SK-N-SH (cell line): ENCODE measurements around the gene MTCL3.

ENCODE experiments used
- CTCF ChIA-PET: fragments of 300-600, 350-600 bp; formaldehyde crosslinking; extraction: SDS; loops from one replicate; lab custom pipeline; 2021; lab: Yijun Ruan, JAX
- POLR2A ChIA-PET: fragments of 350-600 bp; sonication (Branson Sonifier 250); formaldehyde crosslinking; extraction: SDS; loops from one replicate; lab custom pipeline; 2020; ENCODE audit warnings: antibody characterized with exemption, inconsistent platforms; lab: Yijun Ruan, JAX
- DNase-seq: peaks from one replicate; pipeline ENCODE4 v3.0.0; 2012
- H2AFZ ChIP-seq: fragments of 200-600 bp; sonication (generic); 2 replicates; pipeline ENCODE4 v1.8.1; 2016; ENCODE audit warnings: antibody characterized with exemption, mild to moderate bottlenecking, low read depth
- H3F3A ChIP-seq: fragments of 200-600 bp; sonication (generic); replicated peaks from 2 replicates; pipeline ENCODE3; 2016; ENCODE audit warnings: antibody characterized with exemption, mild to moderate bottlenecking; ENCODE audit not compliant: insufficient read depth
- H3K27ac ChIP-seq, 2 experiments: fragments of 200-500 bp in 1 of 2; fragments of 200-600 bp in 1 of 2; sonication (Bioruptor generic) in 1 of 2; sonication (generic), shearing (Covaris generic) in 1 of 2; 2 replicates each; pipeline versions ENCODE4 v1.5.1 to v1.6.1; 2014 to 2016; ENCODE audit warnings: low read depth in 2 of 2, inconsistent platforms in 1 of 2, low read length in 1 of 2, mild to moderate bottlenecking in 1 of 2, mixed read lengths in 1 of 2
- H3K27me3 ChIP-seq: fragments of 200-600 bp; sonication (generic), shearing (Covaris generic); 2 replicates; pipeline ENCODE4 v1.6.1; 2016; ENCODE audit warnings: mixed run types; ENCODE audit not compliant: insufficient read depth
- H3K36me3 ChIP-seq, 2 experiments: fragments of 200-500 bp in 1 of 2; fragments of 200-600 bp in 1 of 2; sonication (Bioruptor generic) in 1 of 2; sonication (generic) in 1 of 2; replicated peaks in 1 of 2; 2 replicates each; pipeline versions ENCODE3 to v1.5.1; 2014 to 2016; ENCODE audit warnings: low read length in 1 of 2, mild to moderate bottlenecking in 1 of 2; ENCODE audit not compliant: insufficient read depth in 2 of 2, control insufficient read depth in 1 of 2
- H3K4me1 ChIP-seq, 2 experiments: fragments of 200-500 bp in 1 of 2; fragments of 200-600 bp in 1 of 2; sonication (Bioruptor generic) in 1 of 2; sonication (generic), shearing (Covaris generic) in 1 of 2; 2 replicates each; pipeline versions ENCODE4 v1.5.1 to v1.6.1; 2014 to 2016; ENCODE audit warnings: low read depth in 1 of 2, low read length in 1 of 2, mixed run types in 1 of 2; ENCODE audit not compliant: insufficient read depth in 2 of 2, control insufficient read depth in 1 of 2
- H3K4me2 ChIP-seq: fragments of 200-600 bp; sonication (generic), shearing (Covaris generic); 2 replicates; pipeline ENCODE4 v1.6.1; 2017; ENCODE audit warnings: mixed run types
- H3K4me3 ChIP-seq, 2 experiments: fragments of 200-500 bp in 1 of 2; fragments of 200-600 bp in 1 of 2; sonication (Bioruptor generic) in 1 of 2; sonication (generic), shearing (Covaris generic) in 1 of 2; 2 replicates each; pipeline versions ENCODE4 v1.5.1 to v1.8.1; 2014 to 2016; ENCODE audit warnings: low read depth in 2 of 2, inconsistent platforms in 1 of 2, low read length in 1 of 2, mild to moderate bottlenecking in 1 of 2, mixed read lengths in 1 of 2, moderate library complexity in 1 of 2
- H3K79me2 ChIP-seq: fragments of 200-600 bp; sonication (generic); 2 replicates; pipeline ENCODE4 v1.8.1; 2017; ENCODE audit warnings: mild to moderate bottlenecking; ENCODE audit not compliant: insufficient read depth
- H3K9ac ChIP-seq: fragments of 200-600 bp; sonication (generic); 2 replicates; pipeline ENCODE4 v1.6.1; 2017; ENCODE audit warnings: mixed run types
- H3K9me2 ChIP-seq: fragments of 200-600 bp; sonication (generic); 2 replicates; pipeline ENCODE4 v1.6.1; 2017; ENCODE audit warnings: mixed run types
- H3K9me3 ChIP-seq: fragments of 200-600 bp; sonication (generic); 2 replicates; pipeline ENCODE4 v1.6.1; 2017; ENCODE audit warnings: mixed run types, mild to moderate bottlenecking, moderate library complexity
- H4K20me1 ChIP-seq: fragments of 200-600 bp; sonication (generic); 2 replicates; pipeline ENCODE4 v1.6.1; 2017; ENCODE audit warnings: mild to moderate bottlenecking, mixed run types; ENCODE audit not compliant: insufficient read depth
- CHD2 ChIP-seq: fragments of 150-350 bp; IDR thresholded peaks from 2 replicates; pipeline ENCODE4 v1.6.1; 2018; ENCODE audit warnings: low read length; ENCODE audit not compliant: partially characterized antibody
- ELF1 ChIP-seq: IDR thresholded peaks from 2 replicates; pipeline ENCODE4 v1.4.0; 2012
- EZH2phosphoT487 ChIP-seq: fragments of 200-600 bp; sonication (generic); IDR thresholded peaks from 2 replicates; pipeline ENCODE4 v1.6.1; 2017; ENCODE audit warnings: low read depth, mixed run types, mild to moderate bottlenecking, antibody characterized with exemption, moderate library complexity, borderline replicate concordance
- GABPA ChIP-seq: IDR thresholded peaks from 2 replicates; pipeline ENCODE4 v1.4.0; 2012; ENCODE audit warnings: low read depth, mild to moderate bottlenecking
- GATA2 ChIP-seq: sonication (generic); formaldehyde crosslinking; IDR thresholded peaks from 2 replicates; pipeline ENCODE4 v1.5.0; 2020; ENCODE audit warnings: mild to moderate bottlenecking, missing genetic modification reagents
- JUND ChIP-seq: IDR thresholded peaks from 2 replicates; pipeline ENCODE4 v1.4.0; 2012
- MEF2A ChIP-seq: IDR thresholded peaks from 2 replicates; pipeline ENCODE4 v1.4.0; 2012; ENCODE audit warnings: low read depth, borderline replicate concordance
- MXI1 ChIP-seq: IDR thresholded peaks from 2 replicates; pipeline ENCODE4 v1.6.1; 2012; ENCODE audit warnings: mild to moderate bottlenecking, low read depth, low read length, improper control_type of control experiment
- NFIC ChIP-seq: IDR thresholded peaks from 2 replicates; pipeline ENCODE4 v1.4.0; 2012; ENCODE audit warnings: borderline replicate concordance
- NRF1 ChIP-seq: IDR thresholded peaks from 2 replicates; pipeline ENCODE4 v1.6.1; 2012; ENCODE audit warnings: low read depth, mild to moderate bottlenecking, low read length
- POLR2AphosphoS5 ChIP-seq: IDR thresholded peaks from 2 replicates; pipeline ENCODE4 v1.6.1; 2012; ENCODE audit warnings: low read depth, low read length
- RAD21 ChIP-seq: IDR thresholded peaks from 2 replicates; pipeline ENCODE4 v1.6.1; 2012; ENCODE audit warnings: mild to moderate bottlenecking, low read length
- RCOR1 ChIP-seq: fragments of 150-350 bp; IDR thresholded peaks from 2 replicates; pipeline ENCODE4 v1.6.1; 2017; ENCODE audit warnings: antibody characterized with exemption, low read length
- RFX5 ChIP-seq: IDR thresholded peaks from 2 replicates; pipeline ENCODE4 v1.6.1; 2012; ENCODE audit warnings: mild to moderate bottlenecking, improper control_type of control experiment, low read length
- RXRA ChIP-seq: IDR thresholded peaks from 2 replicates; pipeline ENCODE4 v1.4.0; 2012; ENCODE audit warnings: low read depth, mild to moderate bottlenecking, borderline replicate concordance
- SIN3A ChIP-seq: IDR thresholded peaks from 2 replicates; pipeline ENCODE4 v1.6.1; 2012; ENCODE audit warnings: low read depth, mild to moderate bottlenecking, low read length, moderate library complexity, borderline replicate concordance
- YY1 ChIP-seq: IDR thresholded peaks from 2 replicates; pipeline ENCODE4 v1.4.0; 2012; ENCODE audit warnings: low read depth, mild to moderate bottlenecking
- WGBS: methylation state at CpG from one replicate; pipeline ENCODE4 v1.1.6; 2017; ENCODE audit warnings: low lambda C conversion rate; 5-methylcytosine and 5-hydroxymethylcytosine counted together
- TF ChIP-seq, protein P1 (sequence below): IDR thresholded peaks from 2 replicates; pipeline ENCODE4; 2012
- TF ChIP-seq, protein P2 (sequence below): fragments of 150-350 bp; IDR thresholded peaks from 2 replicates; pipeline ENCODE4 v1.6.1; 2017; ENCODE audit warnings: antibody characterized with exemption, low read length, low read depth, borderline replicate concordance
- TF ChIP-seq, protein P3 (sequence below): fragments of 200-600 bp; sonication (generic); IDR thresholded peaks from 2 replicates; pipeline ENCODE4 v1.6.1; 2017; ENCODE audit warnings: antibody characterized with exemption, mild to moderate bottlenecking, moderate library complexity
- TF ChIP-seq, protein P4 (sequence below): IDR thresholded peaks from 2 replicates; pipeline ENCODE4 v1.4.0; 2012; ENCODE audit warnings: low read depth

The MTCL3 gene

DNA sequence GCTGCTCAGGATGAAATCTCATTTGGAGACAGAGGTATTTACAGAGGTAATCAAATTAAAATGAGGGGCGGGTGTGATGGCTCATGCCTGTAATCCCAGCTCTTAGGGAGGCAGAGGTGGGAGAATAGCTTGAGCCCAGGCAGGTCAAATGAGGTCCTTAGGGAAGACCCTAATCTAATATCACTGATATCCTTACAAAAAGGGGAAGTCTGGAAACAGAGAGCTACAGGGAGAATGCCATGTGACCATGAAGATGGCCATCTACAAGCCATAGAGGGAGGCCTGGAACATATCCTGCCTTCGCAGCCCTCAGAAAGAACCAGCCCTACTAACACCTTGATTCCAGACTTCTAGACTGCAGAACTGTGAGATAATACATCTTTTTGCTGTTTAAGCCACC, 8.3 kb downstream of the MTCL3 start:
- Histone ChIP-seq H2AFZ (no peak overlapping the region), H4K20me1 (no peaks in the 10 kb centered on the region), H3K4me2 (no peak overlapping the region), H3K79me2 (no peaks in the 10 kb centered on the region; the same call in 1 of the 2 replicates), H3K9me3 (no peaks in the 10 kb centered on the region), H3K9me2 (no peaks in the 10 kb centered on the region), H3K4me1 (peaks cover 0 to 9% of the 10 kb centered on the region in 2 experiments; a peak in 2 of 4 replicates), H3K27me3 (no peaks in the 10 kb centered on the region), H3K27ac (no peak overlapping the region), H3K36me3 (peaks cover 48 to 55% of the 10 kb centered on the region in 2 experiments), H3K4me3 (no peak overlapping the region), H3F3A (no peaks in the 10 kb centered on the region), H3K9ac (no peak overlapping the region)
- CTCF ChIA-PET: interaction anchor here (1.0 to 17.9 kb wide), 2 partner anchors 7 to 28 kb away, joined by 4 to 163 read pairs; partner anchors contain the start of gene MTCL3
- 93% methylated on average over 2 of the region's 2 CpGs for WGBS
- DNase-seq: no peak
- TF ChIP-seq RCOR1 (no peak), EZH2phosphoT487 (no peak), GATA2 (no peak), NRF1 (no peak), JUND (no peak), SIN3A (no peak), RFX5 (no peak)
- TF ChIP-seq, protein P1, sequence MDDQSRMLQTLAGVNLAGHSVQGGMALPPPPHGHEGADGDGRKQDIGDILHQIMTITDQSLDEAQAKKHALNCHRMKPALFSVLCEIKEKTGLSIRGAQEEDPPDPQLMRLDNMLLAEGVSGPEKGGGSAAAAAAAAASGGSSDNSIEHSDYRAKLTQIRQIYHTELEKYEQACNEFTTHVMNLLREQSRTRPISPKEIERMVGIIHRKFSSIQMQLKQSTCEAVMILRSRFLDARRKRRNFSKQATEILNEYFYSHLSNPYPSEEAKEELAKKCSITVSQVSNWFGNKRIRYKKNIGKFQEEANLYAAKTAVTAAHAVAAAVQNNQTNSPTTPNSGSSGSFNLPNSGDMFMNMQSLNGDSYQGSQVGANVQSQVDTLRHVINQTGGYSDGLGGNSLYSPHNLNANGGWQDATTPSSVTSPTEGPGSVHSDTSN: no peak
- POLR2A ChIA-PET: interaction anchor here (1.3 kb wide), 1 partner anchor 8 kb away, joined by 5 read pairs; the partner anchor contains the start of gene MTCL3

DNA sequence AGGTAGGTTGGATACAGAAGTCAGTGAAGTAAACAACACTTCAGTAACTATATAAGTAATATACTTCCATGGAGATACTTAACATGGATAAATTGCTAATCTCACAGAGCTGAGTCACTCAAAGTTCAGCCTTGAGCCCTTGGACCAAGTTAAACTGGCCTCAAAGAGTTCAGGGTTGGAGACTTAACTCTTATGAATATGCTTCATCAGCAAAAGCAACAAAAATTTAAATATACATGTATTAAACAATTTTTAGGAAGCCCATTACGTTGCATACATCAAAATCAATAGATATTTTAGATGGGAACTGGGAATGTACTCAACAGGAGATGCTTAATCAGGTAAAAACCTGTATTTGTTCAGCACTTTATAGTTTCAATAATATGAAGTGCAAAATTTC, 12.2 kb downstream of the MTCL3 start:
- Histone ChIP-seq H3F3A (no peaks in the 10 kb centered on the region), H3K27me3 (no peaks in the 10 kb centered on the region), H3K4me1 (peaks cover 0 to 2% of the 10 kb centered on the region in 2 experiments; a peak in 1 of 4 replicates), H2AFZ (no peak overlapping the region), H3K4me2 (no peak overlapping the region), H3K9me3 (no peaks in the 10 kb centered on the region), H3K9ac (no peak overlapping the region), H3K9me2 (no peaks in the 10 kb centered on the region), H4K20me1 (no peaks in the 10 kb centered on the region), H3K36me3 (peaks cover 29 to 35% of the 10 kb centered on the region in 2 experiments), H3K27ac (no peak overlapping the region), H3K79me2 (no peaks in the 10 kb centered on the region; the same call in 1 of the 2 replicates), H3K4me3 (no peak overlapping the region)
- no peak for DNase-seq
- WGBS: 94% methylated on average over 1 of the region's 1 CpG
- TF ChIP-seq GATA2: no peak
- TF ChIP-seq, protein P2, sequence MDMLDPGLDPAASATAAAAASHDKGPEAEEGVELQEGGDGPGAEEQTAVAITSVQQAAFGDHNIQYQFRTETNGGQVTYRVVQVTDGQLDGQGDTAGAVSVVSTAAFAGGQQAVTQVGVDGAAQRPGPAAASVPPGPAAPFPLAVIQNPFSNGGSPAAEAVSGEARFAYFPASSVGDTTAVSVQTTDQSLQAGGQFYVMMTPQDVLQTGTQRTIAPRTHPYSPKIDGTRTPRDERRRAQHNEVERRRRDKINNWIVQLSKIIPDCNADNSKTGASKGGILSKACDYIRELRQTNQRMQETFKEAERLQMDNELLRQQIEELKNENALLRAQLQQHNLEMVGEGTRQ: no peak
- TF ChIP-seq, protein P1: no peak
- no peak for TF ChIP-seq MXI1
- TF ChIP-seq CHD2: no peak
- TF ChIP-seq, protein P3, sequence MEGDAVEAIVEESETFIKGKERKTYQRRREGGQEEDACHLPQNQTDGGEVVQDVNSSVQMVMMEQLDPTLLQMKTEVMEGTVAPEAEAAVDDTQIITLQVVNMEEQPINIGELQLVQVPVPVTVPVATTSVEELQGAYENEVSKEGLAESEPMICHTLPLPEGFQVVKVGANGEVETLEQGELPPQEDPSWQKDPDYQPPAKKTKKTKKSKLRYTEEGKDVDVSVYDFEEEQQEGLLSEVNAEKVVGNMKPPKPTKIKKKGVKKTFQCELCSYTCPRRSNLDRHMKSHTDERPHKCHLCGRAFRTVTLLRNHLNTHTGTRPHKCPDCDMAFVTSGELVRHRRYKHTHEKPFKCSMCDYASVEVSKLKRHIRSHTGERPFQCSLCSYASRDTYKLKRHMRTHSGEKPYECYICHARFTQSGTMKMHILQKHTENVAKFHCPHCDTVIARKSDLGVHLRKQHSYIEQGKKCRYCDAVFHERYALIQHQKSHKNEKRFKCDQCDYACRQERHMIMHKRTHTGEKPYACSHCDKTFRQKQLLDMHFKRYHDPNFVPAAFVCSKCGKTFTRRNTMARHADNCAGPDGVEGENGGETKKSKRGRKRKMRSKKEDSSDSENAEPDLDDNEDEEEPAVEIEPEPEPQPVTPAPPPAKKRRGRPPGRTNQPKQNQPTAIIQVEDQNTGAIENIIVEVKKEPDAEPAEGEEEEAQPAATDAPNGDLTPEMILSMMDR: no peak
- TF ChIP-seq, protein P4, sequence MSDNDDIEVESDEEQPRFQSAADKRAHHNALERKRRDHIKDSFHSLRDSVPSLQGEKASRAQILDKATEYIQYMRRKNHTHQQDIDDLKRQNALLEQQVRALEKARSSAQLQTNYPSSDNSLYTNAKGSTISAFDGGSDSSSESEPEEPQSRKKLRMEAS: no peak
- TF ChIP-seq SIN3A: no peak
- no peak for TF ChIP-seq MEF2A
- TF ChIP-seq NFIC: no peak
- TF ChIP-seq RXRA: no peak
- TF ChIP-seq JUND: no peak
- no peak for TF ChIP-seq RAD21
- TF ChIP-seq POLR2AphosphoS5: no peak
- no peak for TF ChIP-seq ELF1
- no peak for TF ChIP-seq YY1
- TF ChIP-seq NRF1: no peak
- no peak for TF ChIP-seq GABPA
- POLR2A ChIA-PET: interaction anchor here (0.6 to 1.9 kb wide), 4 partner anchors 9 to 215 kb away, joined by 3 to 8 read pairs (median 3); no protein-coding TSS in a partner anchor
- CTCF ChIA-PET: interaction anchor here (17.9 kb wide), 1 partner anchor 11 kb away, joined by 163 read pairs; the partner anchor contains the start of gene MTCL3
